ENCODE results near the gene ZDHHC1.

DNA sequence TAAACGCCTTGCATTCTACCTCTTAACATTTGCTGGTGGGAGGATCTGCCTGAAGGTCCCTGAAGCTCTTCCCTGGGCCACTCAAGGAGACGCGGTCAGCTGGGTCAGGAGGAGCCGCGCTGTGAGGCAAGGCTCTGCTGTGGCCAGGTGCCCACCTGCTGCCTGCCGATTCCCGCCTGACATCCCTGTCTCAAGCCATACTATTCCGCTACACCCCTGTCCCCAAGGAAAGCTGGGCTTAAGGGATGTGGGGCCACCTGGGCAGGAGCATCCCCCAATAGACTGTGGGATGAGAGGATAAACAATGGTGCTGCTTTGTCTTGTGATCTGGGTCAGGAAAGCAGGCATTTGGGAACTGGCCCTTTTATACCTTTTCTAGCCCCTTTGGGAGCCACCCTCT is 28.1 kb downstream of the ZDHHC1 start:
- TF ChIP-seq POLR2A (IDR thresholded peaks at IDR 0.05): no peak
- TF ChIP-seq POLR2AphosphoS5 (IDR thresholded peaks at IDR 0.05): no peak
- TF ChIP-seq, protein P1, sequence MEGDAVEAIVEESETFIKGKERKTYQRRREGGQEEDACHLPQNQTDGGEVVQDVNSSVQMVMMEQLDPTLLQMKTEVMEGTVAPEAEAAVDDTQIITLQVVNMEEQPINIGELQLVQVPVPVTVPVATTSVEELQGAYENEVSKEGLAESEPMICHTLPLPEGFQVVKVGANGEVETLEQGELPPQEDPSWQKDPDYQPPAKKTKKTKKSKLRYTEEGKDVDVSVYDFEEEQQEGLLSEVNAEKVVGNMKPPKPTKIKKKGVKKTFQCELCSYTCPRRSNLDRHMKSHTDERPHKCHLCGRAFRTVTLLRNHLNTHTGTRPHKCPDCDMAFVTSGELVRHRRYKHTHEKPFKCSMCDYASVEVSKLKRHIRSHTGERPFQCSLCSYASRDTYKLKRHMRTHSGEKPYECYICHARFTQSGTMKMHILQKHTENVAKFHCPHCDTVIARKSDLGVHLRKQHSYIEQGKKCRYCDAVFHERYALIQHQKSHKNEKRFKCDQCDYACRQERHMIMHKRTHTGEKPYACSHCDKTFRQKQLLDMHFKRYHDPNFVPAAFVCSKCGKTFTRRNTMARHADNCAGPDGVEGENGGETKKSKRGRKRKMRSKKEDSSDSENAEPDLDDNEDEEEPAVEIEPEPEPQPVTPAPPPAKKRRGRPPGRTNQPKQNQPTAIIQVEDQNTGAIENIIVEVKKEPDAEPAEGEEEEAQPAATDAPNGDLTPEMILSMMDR (IDR thresholded peaks at IDR 0.05): no peak

All from gastroesophageal sphincter (tissue), 3 donors.